ENCODE results near the gene RAB3C. TPM values are rescaled to one million over a fixed set of nuclear protein-coding genes. Genes with fewer than 3 reads are reported as not detected.

The RAB3C gene
- total and polyA plus RNA-seq, 10 donors: 0.06 to 2.0 (median 0.21) TPM; not detected in 2

GRCh38 chr5:58891086-58891970, 308.5 kb downstream of the RAB3C start:
- Histone ChIP-seq H3K4me3 (no peak overlapping the region), H3K9me3 (no peaks in the 10 kb centered on the region), H3K4me1 (peaks cover 0 to 26% (median 7%) of the 10 kb centered on the region in 6 donors), H3K27ac (peak overlapping the region in 7 of 8 donors; percentile 49 to 73 (median 67)), H3K36me3 (no peaks in the 10 kb centered on the region), H3K27me3 (replicated peaks in 1 of 7) (no peaks in the 10 kb centered on the region)
- TF ChIP-seq CTCF (IDR thresholded peaks at IDR 0.05 in 8 of 11, conservative IDR thresholded peaks at IDR 0.05 in 3 of 11) (peak; percentile 51 to 81 (median 73)), POLR2AphosphoS5 (IDR thresholded peaks at IDR 0.05) (peak in 2 of 3 donors; percentile 43 to 64), POLR2A (IDR thresholded peaks at IDR 0.05) (no peak)
- intact Hi-C loops (cut with DNase I; ENCODE audit: low total_unique reads): loop anchor here (5.0 kb wide), 1 partner anchor 116 kb away; no protein-coding TSS in a partner anchor
- no peak for DNase-seq
- WGBS, 5 donors: 24 to 41% (median 32%) methylated on average over 18 of the region's 18 CpGs

GRCh38 chr5:58891971-58892343, 309.1 kb downstream of the RAB3C start:
- Histone ChIP-seq H3K9me3 (no peaks in the 10 kb centered on the region), H3K4me3 (no peak overlapping the region), H3K36me3 (no peaks in the 10 kb centered on the region), H3K4me1 (peaks cover 0 to 20% (median 7%) of the 10 kb centered on the region in 6 donors), H3K27me3 (replicated peaks in 1 of 7) (no peaks in the 10 kb centered on the region), H3K27ac (peak overlapping the region in 7 of 8 donors; percentile 24 to 67 (median 58))
- intact Hi-C loops (cut with DNase I; ENCODE audit: low total_unique reads): loop anchor here (5.0 kb wide), 1 partner anchor 115 kb away; no protein-coding TSS in a partner anchor
- peak in 2 of 11 experiments; percentile 7 to 9 for TF ChIP-seq CTCF (IDR thresholded peaks at IDR 0.05 in 8 of 11, conservative IDR thresholded peaks at IDR 0.05 in 3 of 11)
- TF ChIP-seq POLR2AphosphoS5 (IDR thresholded peaks at IDR 0.05): no peak
- DNase-seq: no peak

GRCh38 chr5:58893551-58893950, 310.7 kb downstream of the RAB3C start:
- WGBS, 5 donors: 79 to 100% (median 89%) methylated on average over 1 of the region's 1 CpG
- DNase-seq: no peak
- TF ChIP-seq POLR2AphosphoS5 (IDR thresholded peaks at IDR 0.05) (no peak), CTCF (IDR thresholded peaks at IDR 0.05 in 8 of 11, conservative IDR thresholded peaks at IDR 0.05 in 3 of 11) (no peak), POLR2A (IDR thresholded peaks at IDR 0.05) (no peak)
- Histone ChIP-seq H3K9me3 (no peaks in the 10 kb centered on the region), H3K36me3 (no peaks in the 10 kb centered on the region), H3K4me3 (no peak overlapping the region), H3K27me3 (replicated peaks in 1 of 7) (no peaks in the 10 kb centered on the region), H3K27ac (no peak overlapping the region), H3K4me1 (peaks cover 0 to 10% (median 7%) of the 10 kb centered on the region in 6 donors)
- intact Hi-C loops (cut with DNase I; ENCODE audit: low total_unique reads): loop anchor here (5.0 kb wide), 1 partner anchor 114 kb away; no protein-coding TSS in a partner anchor

GRCh38 chr5:58898006-58898405, 315.1 kb downstream of the RAB3C start:
- Histone ChIP-seq H3K4me1 (peaks cover 0 to 10% (median 4%) of the 10 kb centered on the region in 6 donors), H3K27me3 (replicated peaks in 1 of 7) (no peaks in the 10 kb centered on the region), H3K9me3 (no peaks in the 10 kb centered on the region), H3K27ac (no peak overlapping the region), H3K36me3 (no peaks in the 10 kb centered on the region), H3K4me3 (no peak overlapping the region)
- 93 to 98% (median 96%) methylated on average over 4 of the region's 4 CpGs for WGBS, 5 donors
- no peak for DNase-seq
- intact Hi-C loops (cut with DNase I; ENCODE audit: low total_unique reads): no loop called here
- TF ChIP-seq POLR2A (IDR thresholded peaks at IDR 0.05) (no peak), CTCF (IDR thresholded peaks at IDR 0.05 in 8 of 11, conservative IDR thresholded peaks at IDR 0.05 in 3 of 11) (no peak), POLR2AphosphoS5 (IDR thresholded peaks at IDR 0.05) (no peak)

All from spleen (tissue), 11 donors.